Measurements from ENCODE around the gene RPS25.

GRCh38 chr11:118973985-118974384 lies 44.2 kb downstream of the RPS25 start:
- TF ChIP-seq EP300 (IDR thresholded peaks at IDR 0.05; ENCODE audit: low read depth) (no peak), POLR2AphosphoS5 (IDR thresholded peaks at IDR 0.05) (no peak)
